ENCODE data around the gene CLSTN2.

DNA sequence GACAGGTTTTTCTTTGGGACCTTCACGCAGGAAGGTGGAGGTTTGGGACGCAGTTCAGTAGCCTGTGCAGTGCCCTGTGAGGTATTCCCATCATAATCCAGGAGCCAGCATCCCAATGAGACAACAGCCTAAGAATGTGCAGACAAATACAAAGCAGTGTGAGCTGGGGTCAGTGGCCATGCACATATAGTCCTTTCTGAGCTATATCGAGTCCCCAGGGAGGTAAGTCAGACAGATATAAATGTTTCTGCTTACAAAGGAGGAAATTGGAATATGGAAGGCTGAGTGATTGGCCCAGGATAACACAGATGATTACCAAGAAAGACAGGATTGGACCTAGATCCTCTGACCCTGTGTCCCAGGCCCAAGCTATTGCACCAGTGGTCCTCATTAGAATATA is 526.3 kb downstream of the CLSTN2 start:
- TF ChIP-seq POLR2A (IDR thresholded peaks at IDR 0.05; ENCODE audit: low read depth, low read length) (no peak), TAF1 (IDR thresholded peaks at IDR 0.05; ENCODE audit: low read depth, low read length) (no peak), POLR2AphosphoS5 (IDR thresholded peaks at IDR 0.05; ENCODE audit: low read depth, low read length) (no peak), PAX5 (IDR thresholded peaks at IDR 0.05; ENCODE audit: insufficient read depth, low read length, severe bottlenecking) (no peak), SPI1 (IDR thresholded peaks at IDR 0.05; ENCODE audit: low read depth, low read length) (no peak)
